ENCODE data around the gene GCLC.

The GCLC gene

DNA sequence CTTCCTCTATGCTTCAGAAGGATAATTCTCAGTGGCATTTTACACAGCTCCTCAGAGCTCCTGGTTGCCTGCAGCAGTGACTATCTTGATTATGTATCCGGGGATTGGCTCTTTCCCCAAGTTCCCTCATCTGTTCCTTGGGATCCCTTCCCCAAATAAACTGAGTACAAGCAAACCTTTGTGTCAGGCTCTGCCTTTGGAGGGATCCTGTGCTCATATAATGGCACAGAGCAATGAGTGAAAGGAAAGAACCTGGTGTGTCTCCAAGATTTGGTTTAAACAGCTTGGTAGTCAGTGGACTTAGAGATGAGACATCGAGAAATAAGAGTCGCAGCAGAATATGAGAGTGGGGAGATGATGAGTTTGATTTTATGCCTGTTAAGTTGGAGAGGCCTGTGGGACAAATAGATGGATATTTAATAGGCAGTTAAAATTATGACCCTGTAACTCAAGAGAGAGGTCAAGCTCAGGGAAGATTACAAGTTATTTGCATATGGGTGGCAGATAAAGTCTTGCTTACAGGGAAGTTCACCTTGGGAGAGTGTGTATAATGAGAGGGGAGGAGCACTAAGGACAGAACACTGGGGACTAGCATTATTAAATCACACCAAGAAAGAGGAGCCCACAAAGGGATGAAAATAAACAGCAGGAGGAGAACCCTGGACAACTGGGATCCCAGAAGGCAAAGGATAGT is 44.1 kb upstream of the GCLC start:
- ChIA-PET POLR2A (no interaction called here), CTCF (no interaction called here)
- H3K27ac ChIP-seq (ENCODE audit: extremely low read depth, low read depth, low read length) = no peak overlapping the region
- H3K36me3 ChIP-seq (ENCODE audit: control insufficient read depth in 2 of 2, insufficient read depth in 1 of 2, low read length in 2 of 2) = no peaks in the 10 kb centered on the region
- no peaks in the 10 kb centered on the region for H3K9me3 ChIP-seq (ENCODE audit: control insufficient read depth, insufficient read depth, low read depth, low read length)
- H3K4me1 ChIP-seq (ENCODE audit: control insufficient read depth, insufficient read depth, low read length) = peaks cover 9% of the 10 kb centered on the region
- no peak overlapping the region for H3K4me3 ChIP-seq (ENCODE audit: low read depth, low read length)
- TF ChIP-seq, protein P1, sequence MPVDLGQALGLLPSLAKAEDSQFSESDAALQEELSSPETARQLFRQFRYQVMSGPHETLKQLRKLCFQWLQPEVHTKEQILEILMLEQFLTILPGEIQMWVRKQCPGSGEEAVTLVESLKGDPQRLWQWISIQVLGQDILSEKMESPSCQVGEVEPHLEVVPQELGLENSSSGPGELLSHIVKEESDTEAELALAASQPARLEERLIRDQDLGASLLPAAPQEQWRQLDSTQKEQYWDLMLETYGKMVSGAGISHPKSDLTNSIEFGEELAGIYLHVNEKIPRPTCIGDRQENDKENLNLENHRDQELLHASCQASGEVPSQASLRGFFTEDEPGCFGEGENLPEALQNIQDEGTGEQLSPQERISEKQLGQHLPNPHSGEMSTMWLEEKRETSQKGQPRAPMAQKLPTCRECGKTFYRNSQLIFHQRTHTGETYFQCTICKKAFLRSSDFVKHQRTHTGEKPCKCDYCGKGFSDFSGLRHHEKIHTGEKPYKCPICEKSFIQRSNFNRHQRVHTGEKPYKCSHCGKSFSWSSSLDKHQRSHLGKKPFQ (tag by site-specific recombination; IDR thresholded peaks at IDR 0.05) = peak; percentile 79
- no peak for TF ChIP-seq ZXDB (tag by site-specific recombination; IDR thresholded peaks at IDR 0.05)
- TF ChIP-seq, protein P2, sequence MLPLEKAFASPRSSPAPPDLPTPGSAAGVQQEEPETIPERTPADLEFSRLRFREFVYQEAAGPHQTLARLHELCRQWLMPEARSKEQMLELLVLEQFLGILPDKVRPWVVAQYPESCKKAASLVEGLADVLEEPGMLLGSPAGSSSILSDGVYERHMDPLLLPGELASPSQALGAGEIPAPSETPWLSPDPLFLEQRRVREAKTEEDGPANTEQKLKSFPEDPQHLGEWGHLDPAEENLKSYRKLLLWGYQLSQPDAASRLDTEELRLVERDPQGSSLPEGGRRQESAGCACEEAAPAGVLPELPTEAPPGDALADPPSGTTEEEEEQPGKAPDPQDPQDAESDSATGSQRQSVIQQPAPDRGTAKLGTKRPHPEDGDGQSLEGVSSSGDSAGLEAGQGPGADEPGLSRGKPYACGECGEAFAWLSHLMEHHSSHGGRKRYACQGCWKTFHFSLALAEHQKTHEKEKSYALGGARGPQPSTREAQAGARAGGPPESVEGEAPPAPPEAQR (tag by site-specific recombination; IDR thresholded peaks at IDR 0.05) = no peak
- TF ChIP-seq ZNF843 (tag by site-specific recombination; IDR thresholded peaks at IDR 0.05) = peak; percentile 27; the same call in 1 of the 2 replicates

DNA sequence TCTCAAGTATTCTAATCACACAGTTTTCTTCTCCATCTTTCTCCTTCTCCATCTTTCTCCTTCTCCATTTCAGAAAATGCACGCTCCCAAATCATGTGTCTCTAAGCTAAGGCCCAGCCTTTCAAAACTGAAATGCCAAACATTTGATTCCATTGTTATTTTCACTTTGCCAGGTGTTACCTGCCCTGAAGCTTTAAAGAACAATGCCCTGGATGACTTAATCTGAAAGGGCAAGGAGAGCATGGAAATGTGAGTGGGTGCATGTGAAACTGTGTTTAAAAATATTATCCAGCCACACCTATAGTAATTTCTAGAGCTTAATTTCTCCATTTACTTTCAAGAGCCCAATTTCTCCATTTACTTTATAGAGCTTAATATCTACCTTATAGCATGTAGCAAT is 42.4 kb upstream of the GCLC start:
- CTCF ChIA-PET = interaction anchor here (0.9 kb wide), 1 partner anchor 64 kb away, joined by 4 read pairs; no protein-coding TSS in a partner anchor
- Histone ChIP-seq H3K4me3 (ENCODE audit: low read depth, low read length) (no peak overlapping the region), H3K4me1 (ENCODE audit: control insufficient read depth, insufficient read depth, low read length) (peaks cover 9% of the 10 kb centered on the region), H3K36me3 (ENCODE audit: control insufficient read depth in 2 of 2, insufficient read depth in 1 of 2, low read length in 2 of 2) (no peaks in the 10 kb centered on the region), H3K27ac (ENCODE audit: extremely low read depth, low read depth, low read length) (no peak overlapping the region), H3K9me3 (ENCODE audit: control insufficient read depth, insufficient read depth, low read depth, low read length) (no peaks in the 10 kb centered on the region)
- TF ChIP-seq, protein P3, sequence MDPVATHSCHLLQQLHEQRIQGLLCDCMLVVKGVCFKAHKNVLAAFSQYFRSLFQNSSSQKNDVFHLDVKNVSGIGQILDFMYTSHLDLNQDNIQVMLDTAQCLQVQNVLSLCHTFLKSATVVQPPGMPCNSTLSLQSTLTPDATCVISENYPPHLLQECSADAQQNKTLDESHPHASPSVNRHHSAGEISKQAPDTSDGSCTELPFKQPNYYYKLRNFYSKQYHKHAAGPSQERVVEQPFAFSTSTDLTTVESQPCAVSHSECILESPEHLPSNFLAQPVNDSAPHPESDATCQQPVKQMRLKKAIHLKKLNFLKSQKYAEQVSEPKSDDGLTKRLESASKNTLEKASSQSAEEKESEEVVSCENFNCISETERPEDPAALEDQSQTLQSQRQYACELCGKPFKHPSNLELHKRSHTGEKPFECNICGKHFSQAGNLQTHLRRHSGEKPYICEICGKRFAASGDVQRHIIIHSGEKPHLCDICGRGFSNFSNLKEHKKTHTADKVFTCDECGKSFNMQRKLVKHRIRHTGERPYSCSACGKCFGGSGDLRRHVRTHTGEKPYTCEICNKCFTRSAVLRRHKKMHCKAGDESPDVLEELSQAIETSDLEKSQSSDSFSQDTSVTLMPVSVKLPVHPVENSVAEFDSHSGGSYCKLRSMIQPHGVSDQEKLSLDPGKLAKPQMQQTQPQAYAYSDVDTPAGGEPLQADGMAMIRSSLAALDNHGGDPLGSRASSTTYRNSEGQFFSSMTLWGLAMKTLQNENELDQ (tag by site-specific recombination; IDR thresholded peaks at IDR 0.05; ENCODE audit: low read depth) = no peak
- no peak for TF ChIP-seq ZNF112 (tag by site-specific recombination; IDR thresholded peaks at IDR 0.05)
- TF ChIP-seq ZNF155 (tag by site-specific recombination; IDR thresholded peaks at IDR 0.05) = no peak
- TF ChIP-seq KLF1 (tag by site-specific recombination; IDR thresholded peaks at IDR 0.05) = no peak
- POLR2A ChIA-PET = no interaction called here

DNA sequence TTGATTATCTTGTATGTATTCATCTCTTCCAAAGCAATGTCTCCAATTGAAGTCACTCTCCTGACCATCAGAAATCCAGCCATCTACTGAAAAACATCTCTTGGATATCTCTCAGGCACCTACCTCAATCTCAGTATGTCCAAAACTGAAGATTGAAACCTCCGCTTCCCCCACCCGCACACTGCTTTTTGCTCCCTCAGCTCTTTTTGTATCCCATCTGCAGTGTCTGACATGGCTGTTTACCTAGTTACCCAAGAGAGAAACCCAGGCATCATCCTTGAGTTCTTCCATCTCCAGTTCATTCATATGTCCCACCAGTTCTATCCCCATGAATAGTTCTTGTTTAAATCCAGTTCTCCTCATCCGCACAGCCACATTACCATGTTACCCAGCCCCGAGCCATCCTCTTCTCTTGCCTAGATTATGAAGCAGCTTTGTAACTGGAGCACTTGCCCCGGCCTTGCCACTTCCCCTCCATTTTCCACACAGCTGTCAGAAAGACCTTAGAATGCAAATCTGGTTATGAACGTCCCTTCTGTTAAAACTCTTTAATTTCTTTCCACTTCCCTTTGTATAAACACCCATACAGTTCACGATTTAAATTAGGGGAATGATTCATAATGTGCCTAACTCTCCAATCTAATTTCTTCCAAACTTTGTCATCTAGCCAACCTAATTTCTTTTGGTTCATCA is 40.5 kb upstream of the GCLC start:
- TF ChIP-seq, protein P4, sequence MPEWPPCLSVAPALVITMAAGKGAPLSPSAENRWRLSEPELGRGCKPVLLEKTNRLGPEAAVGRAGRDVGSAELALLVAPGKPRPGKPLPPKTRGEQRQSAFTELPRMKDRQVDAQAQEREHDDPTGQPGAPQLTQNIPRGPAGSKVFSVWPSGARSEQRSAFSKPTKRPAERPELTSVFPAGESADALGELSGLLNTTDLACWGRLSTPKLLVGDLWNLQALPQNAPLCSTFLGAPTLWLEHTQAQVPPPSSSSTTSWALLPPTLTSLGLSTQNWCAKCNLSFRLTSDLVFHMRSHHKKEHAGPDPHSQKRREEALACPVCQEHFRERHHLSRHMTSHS (tag by site-specific recombination; IDR thresholded peaks at IDR 0.05) = no peak

DNA sequence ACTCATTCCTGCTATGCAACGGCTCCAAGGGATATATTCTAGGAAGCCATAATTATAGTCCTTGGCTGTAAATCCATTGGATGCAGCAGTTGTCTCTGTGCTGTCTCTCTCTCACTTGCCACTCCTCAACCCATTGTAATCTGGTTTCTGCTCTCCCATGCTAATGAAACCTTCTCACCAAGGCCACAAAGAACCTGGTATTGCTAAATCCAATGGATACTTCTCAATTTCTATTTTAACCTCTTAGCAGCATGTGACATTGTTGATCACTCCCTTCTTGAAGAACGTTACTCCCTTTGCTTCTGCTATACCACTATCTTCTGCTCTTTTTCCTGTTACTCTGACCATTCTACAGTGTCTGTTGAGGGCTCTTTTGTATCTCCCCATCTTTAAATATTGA is 39.8 kb upstream of the GCLC start:
- Histone ChIP-seq H3K4me3 (ENCODE audit: low read depth, low read length) (no peak overlapping the region), H3K27ac (ENCODE audit: extremely low read depth, low read depth, low read length) (no peak overlapping the region), H3K4me1 (ENCODE audit: control insufficient read depth, insufficient read depth, low read length) (peaks cover 9% of the 10 kb centered on the region), H3K36me3 (ENCODE audit: control insufficient read depth in 2 of 2, insufficient read depth in 1 of 2, low read length in 2 of 2) (no peaks in the 10 kb centered on the region), H3K9me3 (ENCODE audit: control insufficient read depth, insufficient read depth, low read depth, low read length) (no peaks in the 10 kb centered on the region)
- CTCF ChIA-PET = no interaction called here
- POLR2A ChIA-PET = no interaction called here
- TF ChIP-seq ZXDB (tag by site-specific recombination; IDR thresholded peaks at IDR 0.05) (no peak), ZNF585B (tag by site-specific recombination; IDR thresholded peaks at IDR 0.05) (no peak), ZNF660 (tag by site-specific recombination; IDR thresholded peaks at IDR 0.05) (no peak), ZNF843 (tag by site-specific recombination; IDR thresholded peaks at IDR 0.05) (no peak), ZNF521 (tag by site-specific recombination; IDR thresholded peaks at IDR 0.05) (no peak), ZNF792 (tag by site-specific recombination; IDR thresholded peaks at IDR 0.05) (no peak), ZNF184 (tag by site-specific recombination; IDR thresholded peaks at IDR 0.05) (no peak)
- TF ChIP-seq, protein P3 (tag by site-specific recombination; IDR thresholded peaks at IDR 0.05; ENCODE audit: low read depth) = no peak
- TF ChIP-seq, protein P5, sequence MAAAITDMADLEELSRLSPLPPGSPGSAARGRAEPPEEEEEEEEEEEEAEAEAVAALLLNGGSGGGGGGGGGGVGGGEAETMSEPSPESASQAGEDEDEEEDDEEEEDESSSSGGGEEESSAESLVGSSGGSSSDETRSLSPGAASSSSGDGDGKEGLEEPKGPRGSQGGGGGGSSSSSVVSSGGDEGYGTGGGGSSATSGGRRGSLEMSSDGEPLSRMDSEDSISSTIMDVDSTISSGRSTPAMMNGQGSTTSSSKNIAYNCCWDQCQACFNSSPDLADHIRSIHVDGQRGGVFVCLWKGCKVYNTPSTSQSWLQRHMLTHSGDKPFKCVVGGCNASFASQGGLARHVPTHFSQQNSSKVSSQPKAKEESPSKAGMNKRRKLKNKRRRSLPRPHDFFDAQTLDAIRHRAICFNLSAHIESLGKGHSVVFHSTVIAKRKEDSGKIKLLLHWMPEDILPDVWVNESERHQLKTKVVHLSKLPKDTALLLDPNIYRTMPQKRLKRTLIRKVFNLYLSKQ (tag by site-specific recombination; IDR thresholded peaks at IDR 0.05; ENCODE audit: borderline replicate concordance) = no peak

More for the DNA sequence above, 40.5 kb upstream of the GCLC start:
- Histone ChIP-seq H3K4me1 (ENCODE audit: control insufficient read depth, insufficient read depth, low read length) (peaks cover 9% of the 10 kb centered on the region), H3K9me3 (ENCODE audit: control insufficient read depth, insufficient read depth, low read depth, low read length) (no peaks in the 10 kb centered on the region), H3K4me3 (ENCODE audit: low read depth, low read length) (no peak overlapping the region), H3K36me3 (ENCODE audit: control insufficient read depth in 2 of 2, insufficient read depth in 1 of 2, low read length in 2 of 2) (no peaks in the 10 kb centered on the region), H3K27ac (ENCODE audit: extremely low read depth, low read depth, low read length) (no peak overlapping the region)
- POLR2A ChIA-PET = no interaction called here
- CTCF ChIA-PET = no interaction called here
